GM18517 (cell line): ENCODE results near the gene ZNF574.
A peak's percentile ranks its signal among the peaks of the same experiment; 100 is the strongest.
"Not testable (repeated sequence)": the region's sequence is repeated elsewhere in the genome, so short reads cannot be mapped to it uniquely, and the experiment has no call there.

Experiments used
- ATAC-seq: cut with Tn5 transposase; IDR thresholded peaks from one replicate; pipeline ENCODE4 v1.9.1; 2021; ENCODE audit warnings: mild to moderate bottlenecking, moderate library complexity; ENCODE audit not compliant: unreplicated experiment

ZNF574 gene, protein sequence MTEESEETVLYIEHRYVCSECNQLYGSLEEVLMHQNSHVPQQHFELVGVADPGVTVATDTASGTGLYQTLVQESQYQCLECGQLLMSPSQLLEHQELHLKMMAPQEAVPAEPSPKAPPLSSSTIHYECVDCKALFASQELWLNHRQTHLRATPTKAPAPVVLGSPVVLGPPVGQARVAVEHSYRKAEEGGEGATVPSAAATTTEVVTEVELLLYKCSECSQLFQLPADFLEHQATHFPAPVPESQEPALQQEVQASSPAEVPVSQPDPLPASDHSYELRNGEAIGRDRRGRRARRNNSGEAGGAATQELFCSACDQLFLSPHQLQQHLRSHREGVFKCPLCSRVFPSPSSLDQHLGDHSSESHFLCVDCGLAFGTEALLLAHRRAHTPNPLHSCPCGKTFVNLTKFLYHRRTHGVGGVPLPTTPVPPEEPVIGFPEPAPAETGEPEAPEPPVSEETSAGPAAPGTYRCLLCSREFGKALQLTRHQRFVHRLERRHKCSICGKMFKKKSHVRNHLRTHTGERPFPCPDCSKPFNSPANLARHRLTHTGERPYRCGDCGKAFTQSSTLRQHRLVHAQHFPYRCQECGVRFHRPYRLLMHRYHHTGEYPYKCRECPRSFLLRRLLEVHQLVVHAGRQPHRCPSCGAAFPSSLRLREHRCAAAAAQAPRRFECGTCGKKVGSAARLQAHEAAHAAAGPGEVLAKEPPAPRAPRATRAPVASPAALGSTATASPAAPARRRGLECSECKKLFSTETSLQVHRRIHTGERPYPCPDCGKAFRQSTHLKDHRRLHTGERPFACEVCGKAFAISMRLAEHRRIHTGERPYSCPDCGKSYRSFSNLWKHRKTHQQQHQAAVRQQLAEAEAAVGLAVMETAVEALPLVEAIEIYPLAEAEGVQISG

GRCh38 chr19:42075616-42076379, at the start of gene ZNF574:
Gene ZNF574 (plus strand): TSS chr19:42076166. CDS start chr19:42078607, 2,441 bp downstream.
- ATAC-seq = peak; percentile 96

GRCh38 chr19:42028304-42029216, 47.4 kb upstream of the ZNF574 start:
- no peak for ATAC-seq

- no peak for ATAC-seq
Measured at GRCh38 chr19:42030645-42031440, 45.1 kb upstream of the ZNF574 start.

DNA sequence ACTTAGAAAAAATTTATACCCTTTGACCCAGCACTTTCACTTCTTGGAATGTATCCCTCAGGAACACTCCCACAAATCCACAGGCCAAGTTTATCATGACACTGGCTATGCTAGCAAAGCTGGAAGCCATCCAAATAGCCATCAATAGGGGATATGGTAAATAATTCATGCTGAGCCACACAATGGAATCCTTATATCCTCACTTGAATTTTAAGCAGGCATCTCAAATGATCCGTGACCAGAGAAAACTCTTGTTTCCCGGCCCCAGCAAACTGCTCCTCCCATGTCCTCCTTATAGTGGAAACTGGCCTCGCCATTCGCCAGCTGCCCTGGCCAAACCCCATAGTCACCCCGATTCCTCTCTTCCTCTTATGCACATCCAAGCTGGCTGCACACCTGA, 43.5 kb upstream of the ZNF574 start:
- ATAC-seq = no peak

DNA sequence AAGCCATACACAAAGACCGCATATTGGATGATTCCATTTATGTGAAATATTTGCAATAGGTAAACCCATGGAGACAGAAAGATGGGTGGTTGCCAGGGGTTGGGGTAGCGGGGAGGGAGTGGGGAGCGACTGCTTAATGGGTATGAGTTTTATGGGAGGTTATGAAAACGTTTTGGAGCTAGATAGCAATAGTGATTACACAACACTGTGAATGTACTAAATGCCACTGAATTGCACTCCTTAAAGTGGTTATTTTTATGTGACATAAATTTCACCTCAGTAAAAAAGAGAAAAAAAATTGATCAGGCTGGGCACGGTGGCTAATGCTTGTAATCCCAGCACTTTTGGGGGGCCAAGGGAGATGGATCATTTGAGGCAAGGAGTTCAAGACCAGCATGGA, 42.6 kb upstream of the ZNF574 start:
- no peak for ATAC-seq

- ATAC-seq = peak; percentile 57
Measured at GRCh38 chr19:42034640-42035391, 41.1 kb upstream of the ZNF574 start.

- ATAC-seq = no peak
Measured at GRCh38 chr19:42037649-42038048, 38.3 kb upstream of the ZNF574 start.

DNA sequence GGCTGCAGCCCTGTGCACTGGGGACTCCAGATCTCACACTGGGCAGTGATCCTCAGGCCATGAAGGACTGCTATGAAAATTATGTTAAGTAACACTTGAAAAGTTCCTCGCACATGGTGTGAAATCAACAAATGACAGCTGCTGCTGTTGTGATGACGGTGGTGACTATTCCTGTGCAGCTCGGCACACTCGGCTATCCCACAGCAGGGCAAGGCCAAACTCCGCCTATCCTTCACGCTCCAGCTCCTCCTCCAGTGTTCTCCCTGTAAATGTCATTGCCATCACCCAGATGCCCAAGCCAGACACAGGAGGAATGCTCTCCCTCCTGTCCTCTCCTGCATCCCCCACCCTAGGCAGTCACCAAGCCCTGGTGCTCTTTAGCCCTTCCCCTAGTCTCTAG, 37.3 kb upstream of the ZNF574 start:
- ATAC-seq = no peak

DNA sequence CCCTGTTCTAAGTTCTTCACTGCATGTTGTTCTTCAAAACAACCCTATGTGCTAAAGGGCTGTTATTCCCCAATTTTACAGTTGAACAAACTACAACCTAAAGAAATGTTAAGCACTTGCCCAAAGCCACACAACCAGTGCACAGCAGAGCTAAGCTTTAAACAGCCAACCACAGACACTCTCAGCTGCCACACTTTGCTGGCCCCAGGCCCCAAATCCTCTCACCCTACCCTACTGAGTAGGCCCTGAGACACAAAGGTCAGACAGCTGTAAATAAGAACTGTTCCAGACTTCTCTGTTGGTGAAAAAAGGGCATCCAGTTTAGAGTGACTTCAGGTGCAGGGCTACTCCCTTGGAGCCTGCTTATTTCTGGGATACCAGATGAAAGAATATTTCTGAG, 35.9 kb upstream of the ZNF574 start:
- no peak for ATAC-seq

DNA sequence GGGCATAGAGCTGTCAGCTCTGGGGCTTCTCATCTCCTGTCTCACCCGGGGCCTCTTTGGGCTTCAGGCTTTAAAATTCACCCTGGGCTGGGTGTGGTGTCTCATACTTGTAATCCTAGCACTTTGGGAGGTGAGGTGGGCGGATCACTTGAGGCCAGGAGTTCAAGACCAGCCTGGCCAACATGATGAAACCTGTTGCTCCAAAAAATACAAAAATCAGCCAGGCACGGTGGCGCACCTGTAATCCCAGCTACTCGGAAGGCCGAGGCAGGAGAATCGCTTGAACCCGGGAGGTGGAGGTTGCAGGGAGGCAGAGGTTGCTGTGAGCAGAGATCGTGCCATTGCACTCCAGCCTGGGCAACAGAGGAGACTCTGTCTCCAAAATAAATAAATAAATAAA, 35.5 kb upstream of the ZNF574 start:
- not testable (repeated sequence) for ATAC-seq

GRCh38 chr19:42042455-42043170, 33.4 kb upstream of the ZNF574 start:
- no peak for ATAC-seq

- no peak for ATAC-seq
Measured at GRCh38 chr19:42045575-42045974, 30.4 kb upstream of the ZNF574 start.

DNA sequence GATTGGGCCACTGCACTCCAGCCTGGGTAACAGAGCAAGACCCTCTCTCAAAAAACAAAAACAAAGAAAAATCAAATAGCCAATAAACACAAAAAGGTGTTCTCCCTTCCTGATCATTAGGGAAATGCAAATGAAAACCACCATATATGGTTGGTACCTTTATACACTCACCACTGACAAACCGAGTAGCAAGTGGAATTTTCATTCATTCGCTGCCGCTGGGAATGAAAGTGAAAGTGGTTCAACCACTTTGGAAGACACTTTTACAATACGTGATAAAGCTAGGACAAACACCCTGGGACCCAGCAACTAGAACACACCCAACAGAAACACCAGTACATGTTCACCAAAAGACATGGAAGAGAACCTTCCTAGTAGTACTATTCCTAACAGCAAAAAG, 27.0 kb upstream of the ZNF574 start:
- ATAC-seq = no peak

GRCh38 chr19:42051166-42052115, 24.5 kb upstream of the ZNF574 start:
- ATAC-seq = no peak

DNA sequence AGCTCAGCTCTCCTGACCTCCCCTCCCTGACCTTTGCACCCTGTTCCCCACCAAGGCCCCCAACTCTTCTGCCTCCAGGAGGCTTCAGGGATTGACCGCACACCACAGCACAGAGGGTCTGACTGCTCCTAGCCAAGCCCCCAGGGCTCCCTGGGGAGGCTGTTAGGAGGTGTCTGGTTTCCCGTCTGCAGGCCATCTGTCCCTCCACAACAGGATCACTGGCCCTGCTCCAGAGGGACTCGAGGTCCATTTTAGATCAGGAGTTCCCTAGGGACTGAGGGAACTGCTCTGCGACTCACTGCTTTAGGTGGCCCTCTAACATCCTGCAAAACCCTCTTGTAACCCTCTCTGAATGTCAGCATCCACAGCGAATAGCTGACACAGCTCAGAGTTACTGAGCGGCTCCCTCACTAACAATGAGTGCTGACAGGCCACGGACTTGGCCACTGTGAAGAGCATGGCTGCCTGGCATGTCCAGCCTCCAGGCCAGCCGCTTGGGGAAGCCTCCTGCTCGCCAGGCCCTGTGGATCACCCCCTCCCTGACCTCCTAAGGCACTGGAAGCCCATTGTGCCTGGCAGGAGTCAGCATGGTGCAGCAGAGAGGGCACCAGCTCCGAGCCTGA, 23.6 kb upstream of the ZNF574 start:
- ATAC-seq = no peak
